ENCODE results near the gene MCM8.

The MCM8 gene

DNA sequence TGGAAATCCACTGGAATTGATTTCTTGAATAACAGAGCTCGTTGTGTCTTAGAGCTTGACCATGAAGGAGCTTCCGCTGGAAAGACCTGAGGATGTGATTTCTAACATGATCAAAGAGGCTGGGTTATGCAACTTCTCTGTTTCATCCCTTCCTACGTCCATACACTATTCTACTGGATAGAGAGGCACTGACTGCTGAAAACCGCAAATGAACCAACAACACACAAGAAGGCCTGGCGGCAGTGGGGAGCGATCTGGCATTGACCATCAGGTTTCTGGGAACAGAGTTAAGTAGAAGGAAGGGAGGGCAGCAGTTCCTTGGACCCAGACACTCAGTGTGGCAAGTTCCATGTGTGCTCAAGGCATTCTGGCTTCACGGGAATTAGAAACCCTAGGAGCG is 90.1 kb downstream of the MCM8 start:
- Histone ChIP-seq H3K4me2 (ENCODE audit: low read depth, low read length) (no peak overlapping the region), H3K27ac (ENCODE audit: low read length) (no peak overlapping the region), H3K9me3 (replicated peaks; ENCODE audit: insufficient read depth, low read length) (no peaks in the 10 kb centered on the region), H3K9ac (ENCODE audit: low read length) (no peak overlapping the region), H3K9me2 (replicated peaks; ENCODE audit: insufficient read depth, low read length) (no peaks in the 10 kb centered on the region), H3K4me3 (ENCODE audit: low read length) (no peak overlapping the region), H3F3A (ENCODE audit: insufficient read depth, low read length) (no peaks in the 10 kb centered on the region), H3K79me2 (ENCODE audit: low read length) (0 out of 2 replicates have a peak, but pooled peaks cover 4% of the 10 kb centered on the region), H2AFZ (ENCODE audit: low read length) (no peak overlapping the region), H3K36me3 (replicated peaks; ENCODE audit: insufficient read depth, low read length) (peaks cover 5% of the 10 kb centered on the region; the same call in 1 of the 2 replicates), H3K27me3 (replicated peaks; ENCODE audit: insufficient read depth, low read length) (no peaks in the 10 kb centered on the region), H4K20me1 (ENCODE audit: insufficient read depth, low read length) (no peaks in the 10 kb centered on the region), H3K4me1 (ENCODE audit: low read length) (no peaks in the 10 kb centered on the region)
- no peak for TF ChIP-seq EZH2phosphoT487 (IDR thresholded peaks at IDR 0.05; ENCODE audit: low read length)
- TF ChIP-seq, protein P1, sequence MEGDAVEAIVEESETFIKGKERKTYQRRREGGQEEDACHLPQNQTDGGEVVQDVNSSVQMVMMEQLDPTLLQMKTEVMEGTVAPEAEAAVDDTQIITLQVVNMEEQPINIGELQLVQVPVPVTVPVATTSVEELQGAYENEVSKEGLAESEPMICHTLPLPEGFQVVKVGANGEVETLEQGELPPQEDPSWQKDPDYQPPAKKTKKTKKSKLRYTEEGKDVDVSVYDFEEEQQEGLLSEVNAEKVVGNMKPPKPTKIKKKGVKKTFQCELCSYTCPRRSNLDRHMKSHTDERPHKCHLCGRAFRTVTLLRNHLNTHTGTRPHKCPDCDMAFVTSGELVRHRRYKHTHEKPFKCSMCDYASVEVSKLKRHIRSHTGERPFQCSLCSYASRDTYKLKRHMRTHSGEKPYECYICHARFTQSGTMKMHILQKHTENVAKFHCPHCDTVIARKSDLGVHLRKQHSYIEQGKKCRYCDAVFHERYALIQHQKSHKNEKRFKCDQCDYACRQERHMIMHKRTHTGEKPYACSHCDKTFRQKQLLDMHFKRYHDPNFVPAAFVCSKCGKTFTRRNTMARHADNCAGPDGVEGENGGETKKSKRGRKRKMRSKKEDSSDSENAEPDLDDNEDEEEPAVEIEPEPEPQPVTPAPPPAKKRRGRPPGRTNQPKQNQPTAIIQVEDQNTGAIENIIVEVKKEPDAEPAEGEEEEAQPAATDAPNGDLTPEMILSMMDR (IDR thresholded peaks at IDR 0.05; ENCODE audit: low read length), result no peak
- no peak for TF ChIP-seq EZH2 (optimal IDR thresholded peaks at IDR 0.05; ENCODE audit: low read depth, low read length)
- DNase-seq, result no peak

- no peak overlapping the region for H3K4me2 ChIP-seq (ENCODE audit: low read depth, low read length)
- H4K20me1 ChIP-seq (ENCODE audit: insufficient read depth, low read length), result no peaks in the 10 kb centered on the region
- H3K9ac ChIP-seq (ENCODE audit: low read length), result no peak overlapping the region
- 0 out of 2 replicates have a peak, but pooled peaks cover 4% of the 10 kb centered on the region for H3K79me2 ChIP-seq (ENCODE audit: low read length)
- H3K27ac ChIP-seq (ENCODE audit: low read length), result no peak overlapping the region
- H3K4me3 ChIP-seq (ENCODE audit: low read length), result no peak overlapping the region
- H3K27me3 ChIP-seq (replicated peaks; ENCODE audit: insufficient read depth, low read length), result no peaks in the 10 kb centered on the region
- no peak overlapping the region for H2AFZ ChIP-seq (ENCODE audit: low read length)
- peaks cover 3% of the 10 kb centered on the region; the same call in 1 of the 2 replicates for H3K36me3 ChIP-seq (replicated peaks; ENCODE audit: insufficient read depth, low read length)
- H3K4me1 ChIP-seq (ENCODE audit: low read length), result no peaks in the 10 kb centered on the region
- no peak for DNase-seq
- no peaks in the 10 kb centered on the region for H3K9me3 ChIP-seq (replicated peaks; ENCODE audit: insufficient read depth, low read length)
- H3K9me2 ChIP-seq (replicated peaks; ENCODE audit: insufficient read depth, low read length), result no peaks in the 10 kb centered on the region
- TF ChIP-seq, protein P1 (IDR thresholded peaks at IDR 0.05; ENCODE audit: low read length), result no peak
- no peak for TF ChIP-seq EZH2phosphoT487 (IDR thresholded peaks at IDR 0.05; ENCODE audit: low read length)
- TF ChIP-seq EZH2 (optimal IDR thresholded peaks at IDR 0.05; ENCODE audit: low read depth, low read length), result no peak
- H3F3A ChIP-seq (ENCODE audit: insufficient read depth, low read length), result no peaks in the 10 kb centered on the region
Observed at GRCh38 chr20:6040958-6041807, 90.7 kb downstream of the MCM8 start.

- Histone ChIP-seq H3F3A (ENCODE audit: insufficient read depth, low read length) (no peaks in the 10 kb centered on the region), H3K27ac (ENCODE audit: low read length) (no peak overlapping the region), H2AFZ (ENCODE audit: low read length) (no peak overlapping the region), H3K4me3 (ENCODE audit: low read length) (no peak overlapping the region), H3K27me3 (replicated peaks; ENCODE audit: insufficient read depth, low read length) (no peaks in the 10 kb centered on the region), H3K9me2 (replicated peaks; ENCODE audit: insufficient read depth, low read length) (no peaks in the 10 kb centered on the region), H3K9me3 (replicated peaks; ENCODE audit: insufficient read depth, low read length) (no peaks in the 10 kb centered on the region), H3K9ac (ENCODE audit: low read length) (no peak overlapping the region), H4K20me1 (ENCODE audit: insufficient read depth, low read length) (no peaks in the 10 kb centered on the region), H3K4me1 (ENCODE audit: low read length) (no peaks in the 10 kb centered on the region), H3K79me2 (ENCODE audit: low read length) (0 out of 2 replicates have a peak, but pooled peaks cover 4% of the 10 kb centered on the region), H3K36me3 (replicated peaks; ENCODE audit: insufficient read depth, low read length) (peaks cover 2% of the 10 kb centered on the region; the same call in 1 of the 2 replicates), H3K4me2 (ENCODE audit: low read depth, low read length) (no peak overlapping the region)
- TF ChIP-seq EZH2 (optimal IDR thresholded peaks at IDR 0.05; ENCODE audit: low read depth, low read length) (no peak), EZH2phosphoT487 (IDR thresholded peaks at IDR 0.05; ENCODE audit: low read length) (no peak)
- TF ChIP-seq, protein P1 (IDR thresholded peaks at IDR 0.05; ENCODE audit: low read length), result no peak
- no peak for DNase-seq
Observed at GRCh38 chr20:6041808-6042265, 91.4 kb downstream of the MCM8 start.
